ENCODE results near the gene SHTN1. TPM values are rescaled to one million over a fixed set of nuclear protein-coding genes. Genes with fewer than 3 reads are reported as not detected.

SHTN1 gene
- total and polyA plus RNA-seq, 2 donors (not counting 3 experiments of a cell fraction or from before 2014, with no cell fraction given), result 4.8 to 36.5 TPM

DNA sequence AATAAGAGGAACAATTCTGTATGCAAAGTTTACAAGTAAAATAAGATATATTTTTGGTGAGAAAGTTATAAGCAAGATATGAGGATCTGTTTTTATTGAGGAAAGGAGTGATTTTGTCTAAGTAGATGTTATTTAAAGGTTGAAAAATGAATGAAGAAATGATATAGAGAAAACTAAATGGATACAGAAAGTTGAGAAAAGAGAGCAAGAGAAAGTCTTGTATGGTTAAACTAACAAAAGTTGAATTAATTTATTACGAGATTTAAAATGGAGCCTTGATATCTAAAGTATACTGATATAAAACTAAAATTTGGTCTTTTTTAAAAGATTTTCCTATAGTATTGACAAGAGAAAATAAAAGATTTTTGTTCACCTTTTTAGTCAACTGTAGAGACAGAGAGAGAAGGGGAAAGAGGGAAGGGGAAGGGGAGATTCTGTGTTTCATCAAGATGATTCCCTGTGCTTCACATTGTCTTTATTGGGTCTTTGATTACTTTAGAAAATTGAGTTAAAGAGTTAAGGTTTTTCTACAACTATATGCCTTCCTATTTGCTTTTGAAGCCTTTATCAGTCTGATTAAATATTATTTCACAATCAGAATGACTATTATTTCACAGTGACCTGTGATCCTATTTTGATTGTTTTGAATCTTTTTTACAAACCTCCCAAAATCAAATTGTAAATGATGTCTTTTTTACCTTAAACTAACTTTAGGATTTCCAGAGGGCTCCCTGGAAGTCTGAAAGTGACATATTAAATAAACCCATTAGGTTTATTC is 10.7 kb downstream of the SHTN1 start:
- Histone ChIP-seq H4K20me1 (replicated peaks; ENCODE audit: control insufficient read depth, extremely low read depth, insufficient read depth, low read length) (no peaks in the 10 kb centered on the region), H3K79me2 (ENCODE audit: control insufficient read depth, insufficient read depth, low read length) (peaks cover 25% of the 10 kb centered on the region), H3K9me1 (replicated peaks; ENCODE audit: control insufficient read depth, extremely low read depth, insufficient read depth, low read length) (no peaks in the 10 kb centered on the region), H3K27ac (ENCODE audit: insufficient read depth, low read depth, low read length) (no peak overlapping the region), H3K9ac (replicated peaks; ENCODE audit: extremely low read depth, insufficient read depth, low read length) (no peak overlapping the region), H2AFZ (ENCODE audit: low read depth, low read length) (no peak overlapping the region), H3K4me1 (ENCODE audit: control insufficient read depth, extremely low read depth, insufficient read depth, low read length) (no peaks in the 10 kb centered on the region), H3K4me2 (ENCODE audit: insufficient read depth, low read length) (no peak overlapping the region), H3K27me3 (ENCODE audit: control insufficient read depth in 2 of 2, insufficient read depth in 2 of 2, low read length in 2 of 2) (no peaks in the 10 kb centered on the region), H3K36me3 (ENCODE audit: control insufficient read depth in 2 of 2, extremely low read depth in 1 of 2, insufficient read depth in 2 of 2, low read length in 2 of 2) (no peaks in the 10 kb centered on the region), H3K4me3 (replicated peaks in 1 of 3; ENCODE audit: insufficient read depth in 1 of 3, low read depth in 1 of 3, low read length in 3 of 3) (no peak overlapping the region), H3K9me3 (replicated peaks; ENCODE audit: control insufficient read depth, insufficient read depth, low read length) (no peaks in the 10 kb centered on the region)
- no peak for TF ChIP-seq GATA2 (IDR thresholded peaks at IDR 0.05; ENCODE audit: insufficient read depth, insufficient read length, low read depth, low read length)
- intact Hi-C loops (cut with micrococcal nuclease) (no loop called here), dilution Hi-C loops (cut with MboI; ENCODE audit: extremely low pct_ligation_motif_present, low sequenced_read_pairs) (no loop called here)
- BruUV-seq (replicated peaks), result no TSS peak
- ChIA-PET CTCF (interaction anchor here (1.7 kb wide), 1 partner anchor 12 kb away, joined by 7 read pairs; no protein-coding TSS in a partner anchor), POLR2A (no interaction called here)
- DNase-seq (ENCODE audit: low read depth, low spot score) (no peak), FAIRE-seq (no peak)

- BruUV-seq (replicated peaks), result no TSS peak
- Histone ChIP-seq H3K79me2 (ENCODE audit: control insufficient read depth, insufficient read depth, low read length) (peaks cover 23% of the 10 kb centered on the region), H3K4me2 (ENCODE audit: insufficient read depth, low read length) (no peak overlapping the region), H3K27me3 (ENCODE audit: control insufficient read depth in 2 of 2, insufficient read depth in 2 of 2, low read length in 2 of 2) (no peaks in the 10 kb centered on the region), H2AFZ (ENCODE audit: low read depth, low read length) (no peak overlapping the region), H4K20me1 (replicated peaks; ENCODE audit: control insufficient read depth, extremely low read depth, insufficient read depth, low read length) (no peaks in the 10 kb centered on the region), H3K36me3 (ENCODE audit: control insufficient read depth in 2 of 2, extremely low read depth in 1 of 2, insufficient read depth in 2 of 2, low read length in 2 of 2) (no peaks in the 10 kb centered on the region), H3K9me1 (replicated peaks; ENCODE audit: control insufficient read depth, extremely low read depth, insufficient read depth, low read length) (peaks cover 2% of the 10 kb centered on the region), H3K4me3 (replicated peaks in 1 of 3; ENCODE audit: insufficient read depth in 1 of 3, low read depth in 1 of 3, low read length in 3 of 3) (no peak overlapping the region), H3K27ac (ENCODE audit: insufficient read depth, low read depth, low read length) (no peak overlapping the region), H3K4me1 (ENCODE audit: control insufficient read depth, extremely low read depth, insufficient read depth, low read length) (no peaks in the 10 kb centered on the region), H3K9ac (replicated peaks; ENCODE audit: extremely low read depth, insufficient read depth, low read length) (no peak overlapping the region), H3K9me3 (replicated peaks; ENCODE audit: control insufficient read depth, insufficient read depth, low read length) (no peaks in the 10 kb centered on the region)
- no peak for DNase-seq (ENCODE audit: low read depth, low spot score)
- TF ChIP-seq POLR2AphosphoS5 (IDR thresholded peaks at IDR 0.05; ENCODE audit: insufficient read depth, low read depth, low read length) (no peak), MYC (IDR thresholded peaks at IDR 0.05; ENCODE audit: low read depth, low read length) (no peak), POLR2A (IDR thresholded peaks at IDR 0.05; ENCODE audit: low read depth, low read length) (no peak), FOS (IDR thresholded peaks at IDR 0.05; ENCODE audit: borderline replicate concordance, insufficient read depth, low read length) (no peak), GATA2 (IDR thresholded peaks at IDR 0.05; ENCODE audit: insufficient read depth, insufficient read length, low read depth, low read length) (no peak), JUN (IDR thresholded peaks at IDR 0.05; ENCODE audit: borderline replicate concordance, insufficient read depth, insufficient read length, low read depth) (no peak), EZH2 (IDR thresholded peaks at IDR 0.05; ENCODE audit: borderline replicate concordance, low read depth, low read length, severe bottlenecking) (no peak)
- TF ChIP-seq, protein P1, sequence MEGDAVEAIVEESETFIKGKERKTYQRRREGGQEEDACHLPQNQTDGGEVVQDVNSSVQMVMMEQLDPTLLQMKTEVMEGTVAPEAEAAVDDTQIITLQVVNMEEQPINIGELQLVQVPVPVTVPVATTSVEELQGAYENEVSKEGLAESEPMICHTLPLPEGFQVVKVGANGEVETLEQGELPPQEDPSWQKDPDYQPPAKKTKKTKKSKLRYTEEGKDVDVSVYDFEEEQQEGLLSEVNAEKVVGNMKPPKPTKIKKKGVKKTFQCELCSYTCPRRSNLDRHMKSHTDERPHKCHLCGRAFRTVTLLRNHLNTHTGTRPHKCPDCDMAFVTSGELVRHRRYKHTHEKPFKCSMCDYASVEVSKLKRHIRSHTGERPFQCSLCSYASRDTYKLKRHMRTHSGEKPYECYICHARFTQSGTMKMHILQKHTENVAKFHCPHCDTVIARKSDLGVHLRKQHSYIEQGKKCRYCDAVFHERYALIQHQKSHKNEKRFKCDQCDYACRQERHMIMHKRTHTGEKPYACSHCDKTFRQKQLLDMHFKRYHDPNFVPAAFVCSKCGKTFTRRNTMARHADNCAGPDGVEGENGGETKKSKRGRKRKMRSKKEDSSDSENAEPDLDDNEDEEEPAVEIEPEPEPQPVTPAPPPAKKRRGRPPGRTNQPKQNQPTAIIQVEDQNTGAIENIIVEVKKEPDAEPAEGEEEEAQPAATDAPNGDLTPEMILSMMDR (IDR thresholded peaks at IDR 0.05; ENCODE audit: extremely low read depth in 1 of 2, insufficient read depth in 1 of 2, low read depth in 1 of 2, low read length in 2 of 2), result no peak
- TF ChIP-seq, protein P2, sequence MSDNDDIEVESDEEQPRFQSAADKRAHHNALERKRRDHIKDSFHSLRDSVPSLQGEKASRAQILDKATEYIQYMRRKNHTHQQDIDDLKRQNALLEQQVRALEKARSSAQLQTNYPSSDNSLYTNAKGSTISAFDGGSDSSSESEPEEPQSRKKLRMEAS (IDR thresholded peaks at IDR 0.05; ENCODE audit: insufficient read depth, insufficient read length), result no peak
- ChIA-PET POLR2A (no interaction called here), CTCF (interaction anchor here (1.7 kb wide), 1 partner anchor 11 kb away, joined by 7 read pairs; no protein-coding TSS in a partner anchor)
- intact Hi-C loops (cut with micrococcal nuclease) (no loop called here), dilution Hi-C loops (cut with MboI; ENCODE audit: extremely low pct_ligation_motif_present, low sequenced_read_pairs) (no loop called here)
- no peak for FAIRE-seq
Measured at GRCh38 chr10:116993610-116994009, 11.4 kb downstream of the SHTN1 start.
